T-helper 2 cell treated with Interferon-gamma antibody and Interleukin-4, amounts not matched to agents 5 μg/mL and 100 μg/mL, for 36 hours (primary cell): ENCODE results near the gene RHOB.
"Not testable (repeated sequence)": the region's sequence is repeated elsewhere in the genome, so short reads cannot be mapped to it uniquely, and the experiment has no call there.

ENCODE experiments used
- DNase-seq: peaks from one replicate; pipeline ENCODE4 v3.0.0; 2021; ENCODE audit warnings: low spot score
- H3K27ac Mint-ChIP-seq: one replicate; pipeline ENCODE4 v1.8.0; 2021; ENCODE audit warnings: mild to moderate bottlenecking, mixed read lengths
- H3K27me3 Mint-ChIP-seq: one replicate; pipeline ENCODE4 v1.8.0; 2021; ENCODE audit warnings: low read depth, mixed read lengths
- H3K36me3 Mint-ChIP-seq: one replicate; pipeline ENCODE4 v1.8.0; 2021; ENCODE audit warnings: low read depth, mixed read lengths
- H3K4me1 Mint-ChIP-seq: one replicate; pipeline ENCODE4 v1.8.0; 2021; ENCODE audit warnings: low read depth, mixed read lengths
- H3K4me3 Mint-ChIP-seq: one replicate; pipeline ENCODE4 v1.8.0; 2022; ENCODE audit warnings: mild to moderate bottlenecking, moderate library complexity, mixed read lengths
- H3K9me3 Mint-ChIP-seq: one replicate; pipeline ENCODE4 v1.8.0; 2021; ENCODE audit warnings: mixed read lengths

The RHOB gene

DNA sequence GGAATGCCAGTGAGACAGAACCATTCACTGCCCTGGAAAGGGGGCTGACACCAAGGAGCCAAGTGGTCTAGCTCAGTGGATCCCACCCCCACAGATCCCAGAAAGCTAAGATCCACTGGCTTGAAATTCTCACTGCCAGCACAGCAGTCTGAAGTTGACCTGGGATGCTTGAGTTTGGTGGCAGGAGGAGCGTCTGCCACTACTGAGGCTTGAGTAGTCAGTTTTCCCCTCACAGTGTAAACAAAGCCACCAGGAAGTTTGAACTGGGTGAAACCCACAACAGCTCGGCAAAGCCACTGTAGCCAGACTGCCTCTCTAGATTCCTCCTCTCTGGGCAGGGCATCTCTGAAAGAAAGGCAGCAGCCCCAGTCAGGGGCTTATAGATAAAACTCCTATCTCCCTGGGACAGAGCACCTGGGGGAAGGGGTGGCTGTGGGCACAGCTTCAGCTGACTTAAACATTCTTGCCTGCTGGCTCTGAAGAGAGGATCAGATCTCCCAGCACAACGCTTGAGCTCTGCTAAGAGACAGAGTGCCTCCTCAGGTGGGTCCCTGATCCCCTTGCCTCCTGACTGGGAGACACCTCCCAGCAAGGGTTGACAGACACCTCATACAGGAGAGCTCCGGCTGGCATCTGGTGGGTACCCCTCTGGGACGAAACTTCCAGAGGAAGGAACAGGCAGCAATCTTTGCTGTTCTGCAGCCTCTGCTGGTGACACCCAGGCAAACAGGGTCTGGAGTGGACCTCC lies 12.0 kb downstream of the RHOB start:
- H3K4me1 Mint-ChIP-seq, H3K4me3 Mint-ChIP-seq, H3K36me3 Mint-ChIP-seq, DNase-seq, H3K9me3 Mint-ChIP-seq, H3K27ac Mint-ChIP-seq: not testable (repeated sequence)
- H3K27me3 Mint-ChIP-seq, result peaks cover 39% of the 10 kb centered on the region

DNA sequence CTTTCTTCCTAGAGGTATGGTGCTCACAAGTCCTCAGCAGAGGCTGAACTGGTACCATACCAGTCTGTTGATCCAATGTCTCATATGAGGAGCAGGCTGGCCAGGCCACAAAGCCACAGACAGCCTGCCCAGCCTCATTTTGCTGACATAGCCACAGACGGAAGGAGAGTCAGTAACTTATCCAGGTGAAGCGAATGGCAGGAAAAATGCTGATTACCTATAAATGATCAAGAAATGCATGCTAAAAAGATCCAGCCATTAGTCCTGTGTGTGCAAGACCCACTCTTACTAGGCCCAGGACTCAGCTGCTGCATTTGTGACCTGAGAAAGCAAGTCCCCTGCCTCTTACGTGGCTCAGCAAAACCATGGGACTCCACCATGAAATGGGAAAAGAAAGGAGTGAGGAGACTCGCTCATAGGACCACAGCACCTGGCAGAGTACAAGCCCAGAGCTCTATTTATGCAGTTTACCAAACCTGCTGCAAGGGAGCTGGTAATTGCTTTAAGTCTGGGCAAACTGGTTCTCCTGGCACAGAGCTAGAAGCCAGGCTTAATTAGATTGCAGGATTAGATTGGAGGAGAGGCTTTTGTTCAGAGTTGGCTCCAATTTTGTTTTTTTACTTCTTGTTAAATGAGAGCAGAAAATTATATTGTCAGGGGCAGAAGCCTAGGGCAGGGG lies 19.0 kb downstream of the RHOB start:
- no peak for DNase-seq
- no peak overlapping the region for H3K27ac Mint-ChIP-seq
- no peaks in the 10 kb centered on the region for H3K36me3 Mint-ChIP-seq
- no peaks in the 10 kb centered on the region for H3K9me3 Mint-ChIP-seq
- no peaks in the 10 kb centered on the region for H3K4me1 Mint-ChIP-seq
- H3K27me3 Mint-ChIP-seq, result peaks cover 21% of the 10 kb centered on the region
- no peak overlapping the region for H3K4me3 Mint-ChIP-seq

DNA sequence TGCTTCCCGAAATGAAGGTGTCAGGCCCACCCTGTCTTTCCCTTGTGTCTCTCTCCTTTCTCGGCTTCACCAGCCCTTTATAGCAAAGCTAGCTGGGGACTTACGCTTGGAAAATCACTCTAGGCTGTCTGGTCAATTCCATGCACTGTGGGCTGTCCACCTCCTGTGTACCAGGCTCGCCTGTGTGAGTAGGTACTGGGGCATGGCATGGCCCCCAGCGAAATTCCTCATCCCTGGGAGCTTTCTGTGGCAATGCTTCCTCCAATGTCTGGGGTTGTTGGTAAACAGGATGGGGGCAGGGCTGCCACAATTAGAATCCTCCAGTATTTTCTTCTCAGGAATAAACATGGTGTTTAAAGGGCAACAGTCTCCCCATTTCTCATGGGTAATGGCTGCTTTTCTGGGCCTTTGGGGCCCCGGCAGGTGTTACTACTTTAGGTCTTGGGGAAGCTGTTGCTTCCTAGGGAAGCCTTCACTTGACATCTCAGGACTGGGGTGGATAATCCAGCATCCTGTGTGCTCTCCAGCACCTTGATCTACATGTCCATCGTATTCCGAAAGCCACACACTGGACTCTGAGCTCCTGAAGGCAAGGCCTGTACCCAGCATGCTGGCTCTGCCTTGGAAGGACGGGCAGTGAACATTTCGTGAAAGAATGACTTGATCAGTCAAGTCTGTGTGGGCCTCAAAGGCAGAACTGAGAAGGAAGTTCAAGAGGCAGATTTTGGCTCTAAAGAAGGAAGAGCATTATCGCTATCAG lies 21.1 kb downstream of the RHOB start:
- Mint-ChIP-seq H3K4me1 (no peaks in the 10 kb centered on the region), H3K36me3 (no peaks in the 10 kb centered on the region), H3K4me3 (no peak overlapping the region), H3K27me3 (peaks cover 4% of the 10 kb centered on the region), H3K9me3 (no peaks in the 10 kb centered on the region), H3K27ac (no peak overlapping the region)
- DNase-seq, result no peak

DNA sequence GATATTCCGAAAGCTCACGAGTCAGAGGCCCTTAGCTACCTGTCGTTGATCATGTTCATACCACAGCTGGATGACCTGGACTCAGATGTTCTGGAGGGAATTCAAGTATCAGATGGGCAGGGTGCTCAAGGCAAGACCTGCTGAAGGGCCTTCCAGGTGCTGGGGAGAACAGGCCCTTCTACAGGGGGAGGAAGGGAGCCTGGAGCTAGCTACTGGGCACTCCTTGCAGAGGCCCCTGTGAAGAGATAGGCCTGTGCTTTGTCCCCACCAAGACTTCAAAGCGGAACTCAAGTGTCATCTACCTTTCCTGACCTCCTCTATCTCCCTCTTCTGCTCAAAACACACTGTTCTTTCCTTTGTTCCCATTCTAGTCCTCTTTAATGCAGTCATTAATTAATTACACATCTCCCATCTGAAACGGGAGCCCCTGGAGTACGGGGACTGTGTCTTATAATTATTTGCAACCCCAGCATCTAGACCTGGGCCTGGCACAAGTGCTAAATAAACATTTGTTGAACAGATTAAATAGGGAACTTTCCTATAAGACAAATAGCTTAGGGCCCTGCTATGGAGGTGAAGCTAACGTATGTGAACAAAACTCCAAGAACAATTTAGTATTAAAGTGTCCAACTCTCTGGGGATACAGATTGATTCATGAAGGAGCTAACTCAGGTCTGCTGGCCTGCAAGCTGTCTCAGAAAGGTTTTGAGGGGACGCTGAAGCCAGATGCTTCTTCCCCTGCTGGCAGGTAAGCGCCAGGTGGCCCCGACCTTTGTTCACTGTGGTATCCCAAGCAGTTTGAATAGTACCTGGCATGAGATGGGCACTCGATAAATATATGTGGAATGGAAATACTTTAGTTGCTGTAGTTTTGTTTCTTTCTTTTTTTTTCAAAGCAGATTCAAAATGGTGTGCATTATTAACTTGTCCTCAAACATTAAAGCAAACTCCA lies 22.0 kb downstream of the RHOB start:
- Mint-ChIP-seq H3K36me3 (no peaks in the 10 kb centered on the region), H3K27me3 (peaks cover 1% of the 10 kb centered on the region), H3K4me1 (no peaks in the 10 kb centered on the region), H3K27ac (no peak overlapping the region), H3K4me3 (no peak overlapping the region), H3K9me3 (no peaks in the 10 kb centered on the region)
- no peak for DNase-seq

DNA sequence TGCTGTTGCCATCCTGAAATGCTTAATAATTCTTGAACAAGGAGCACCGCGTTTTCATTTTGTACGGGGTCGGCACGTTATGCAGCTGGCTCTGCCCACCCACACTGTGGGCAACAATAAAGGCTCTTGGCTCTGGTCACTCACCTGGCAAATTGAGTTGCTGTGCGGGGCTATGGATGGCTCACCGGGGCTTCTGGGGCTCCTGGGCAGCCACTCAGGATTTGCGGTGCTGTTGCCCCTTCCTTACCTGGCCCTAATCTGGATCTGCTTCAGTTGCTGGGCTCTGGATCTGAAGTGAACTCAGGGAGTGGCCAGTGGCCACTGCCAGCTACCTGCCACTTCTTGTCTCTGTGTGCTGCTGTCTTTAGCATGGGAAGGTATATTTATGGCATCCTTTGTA lies 22.7 kb downstream of the RHOB start:
- no peaks in the 10 kb centered on the region for H3K4me1 Mint-ChIP-seq
- no peak overlapping the region for H3K27ac Mint-ChIP-seq
- H3K36me3 Mint-ChIP-seq, result no peaks in the 10 kb centered on the region
- H3K27me3 Mint-ChIP-seq, result no peaks in the 10 kb centered on the region
- H3K9me3 Mint-ChIP-seq, result no peaks in the 10 kb centered on the region
- no peak overlapping the region for H3K4me3 Mint-ChIP-seq
- DNase-seq, result no peak

DNA sequence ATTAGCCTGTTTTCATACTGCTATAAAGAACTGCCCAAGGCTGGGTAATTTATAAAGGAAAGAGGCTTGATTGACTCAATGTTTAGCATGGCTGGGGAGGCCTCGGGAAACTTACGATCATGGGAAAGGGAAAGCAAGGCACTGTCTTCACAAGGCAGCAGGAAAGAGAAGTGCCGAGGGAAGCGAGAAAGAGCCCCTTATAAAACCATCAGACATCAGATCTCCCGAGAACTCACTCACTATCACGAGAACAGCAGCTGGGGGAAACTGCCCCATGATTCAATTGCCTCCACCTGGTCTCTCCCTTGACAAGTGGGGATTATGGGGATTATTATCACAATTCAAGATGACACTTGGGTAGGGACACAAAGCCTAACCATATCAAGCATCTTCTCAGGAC lies 23.3 kb downstream of the RHOB start:
- H3K27me3 Mint-ChIP-seq, result no peaks in the 10 kb centered on the region
- no peaks in the 10 kb centered on the region for H3K9me3 Mint-ChIP-seq
- no peak for DNase-seq
- H3K36me3 Mint-ChIP-seq, result no peaks in the 10 kb centered on the region
- no peaks in the 10 kb centered on the region for H3K4me1 Mint-ChIP-seq
- no peak overlapping the region for H3K4me3 Mint-ChIP-seq
- no peak overlapping the region for H3K27ac Mint-ChIP-seq

DNA sequence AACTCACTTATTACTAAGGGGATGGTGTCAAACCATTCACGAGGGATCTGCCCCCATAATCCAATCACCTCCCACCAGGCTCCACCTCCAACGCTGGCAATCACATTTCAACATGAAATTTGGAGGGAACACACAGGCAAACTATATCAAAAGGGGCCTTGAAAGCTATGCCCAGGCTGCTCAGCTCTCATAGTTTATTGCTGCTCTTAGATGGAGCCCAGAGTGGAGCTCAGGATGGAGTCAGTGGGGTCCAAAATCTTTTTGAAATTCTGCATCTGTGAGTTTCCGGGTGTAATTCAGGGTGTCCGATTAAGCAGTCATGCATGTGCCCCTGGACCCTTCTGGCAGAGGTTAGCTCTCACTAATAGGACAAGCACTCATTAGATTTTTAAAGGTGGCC lies 24.3 kb downstream of the RHOB start:
- DNase-seq, result no peak
- Mint-ChIP-seq H3K27ac (no peak overlapping the region), H3K4me3 (no peak overlapping the region), H3K4me1 (no peaks in the 10 kb centered on the region), H3K9me3 (no peaks in the 10 kb centered on the region), H3K27me3 (no peaks in the 10 kb centered on the region), H3K36me3 (no peaks in the 10 kb centered on the region)

DNA sequence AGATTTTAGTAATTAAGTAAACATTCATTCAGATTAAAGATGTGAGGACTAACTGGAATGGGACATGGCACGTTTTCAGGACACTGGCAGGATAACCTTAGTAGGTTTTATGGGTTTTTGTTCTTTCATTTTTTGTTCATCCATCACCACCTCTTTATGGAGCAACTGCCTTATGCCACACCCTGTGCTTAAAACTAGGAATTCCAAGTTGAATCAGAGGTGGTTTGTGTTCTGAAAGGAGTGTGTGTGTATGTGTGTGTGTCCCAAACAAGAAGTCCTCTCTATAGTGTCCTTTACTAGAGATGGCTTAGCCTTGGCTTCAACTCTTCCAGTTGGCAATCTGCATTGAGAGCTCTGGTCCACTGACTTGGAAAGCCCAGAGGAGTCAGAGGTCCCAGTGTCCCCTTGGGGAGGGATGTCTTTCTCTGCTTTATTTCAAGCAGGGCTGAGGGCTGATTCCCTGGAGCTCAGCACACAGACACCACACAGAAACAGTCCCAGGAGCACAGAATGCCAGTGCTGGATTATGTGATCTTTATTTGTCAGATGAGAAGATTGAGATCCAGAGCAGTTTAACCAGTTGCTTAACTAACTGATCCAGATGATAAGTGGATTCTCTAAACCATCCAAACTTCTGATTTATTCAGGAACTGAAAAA lies 25.2 kb downstream of the RHOB start:
- no peak overlapping the region for H3K27ac Mint-ChIP-seq
- H3K4me3 Mint-ChIP-seq, result no peak overlapping the region
- H3K4me1 Mint-ChIP-seq, result no peaks in the 10 kb centered on the region
- no peak for DNase-seq
- H3K36me3 Mint-ChIP-seq, result no peaks in the 10 kb centered on the region
- H3K9me3 Mint-ChIP-seq, result no peaks in the 10 kb centered on the region
- no peaks in the 10 kb centered on the region for H3K27me3 Mint-ChIP-seq

DNA sequence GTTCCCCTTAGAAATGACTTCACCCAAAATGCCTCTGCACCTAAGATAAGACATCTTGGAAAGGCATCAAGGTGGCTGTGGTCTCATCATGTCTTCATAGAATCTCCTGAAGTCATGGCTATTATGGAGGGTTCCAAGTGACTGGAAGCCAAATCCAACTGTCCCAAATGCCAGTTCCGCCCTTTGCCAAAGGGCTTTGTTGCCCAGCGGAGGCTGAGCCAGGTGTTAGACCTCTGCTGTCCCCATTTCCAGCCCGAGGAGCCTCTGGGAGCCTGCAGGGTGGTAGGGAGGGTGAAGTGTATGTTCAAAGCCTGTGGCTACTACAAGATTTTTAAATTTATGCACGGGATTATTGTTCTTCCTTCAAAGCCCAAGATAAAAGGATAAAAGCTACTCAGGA lies 25.7 kb downstream of the RHOB start:
- H3K4me1 Mint-ChIP-seq, result no peaks in the 10 kb centered on the region

DNA sequence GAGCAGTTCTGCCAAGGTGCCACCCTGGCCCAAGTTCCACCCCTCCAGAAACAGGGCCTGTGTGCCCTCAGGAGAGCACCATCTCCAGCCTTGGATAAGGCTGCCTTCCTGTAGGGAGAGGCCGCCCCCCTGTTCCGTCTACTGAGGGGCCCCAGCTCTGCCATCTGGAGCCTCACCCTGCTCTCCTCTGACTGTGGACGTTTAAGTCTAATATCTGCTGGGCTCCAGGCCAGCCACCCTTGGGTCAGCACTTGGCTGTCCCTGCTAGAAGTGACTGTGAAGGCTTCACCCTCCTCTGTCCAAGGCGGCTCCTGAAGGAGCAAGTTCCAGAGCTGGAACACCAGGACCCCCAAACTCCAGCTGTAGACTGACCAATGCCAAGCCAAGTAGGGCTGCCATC lies 26.3 kb downstream of the RHOB start:
- no peak overlapping the region for H3K4me3 Mint-ChIP-seq

More for the DNA sequence above, 25.7 kb downstream of the RHOB start:
- no peak overlapping the region for H3K27ac Mint-ChIP-seq
- DNase-seq, result no peak
- H3K9me3 Mint-ChIP-seq, result no peaks in the 10 kb centered on the region
- no peak overlapping the region for H3K4me3 Mint-ChIP-seq
- H3K36me3 Mint-ChIP-seq, result no peaks in the 10 kb centered on the region
- no peaks in the 10 kb centered on the region for H3K27me3 Mint-ChIP-seq

DNA sequence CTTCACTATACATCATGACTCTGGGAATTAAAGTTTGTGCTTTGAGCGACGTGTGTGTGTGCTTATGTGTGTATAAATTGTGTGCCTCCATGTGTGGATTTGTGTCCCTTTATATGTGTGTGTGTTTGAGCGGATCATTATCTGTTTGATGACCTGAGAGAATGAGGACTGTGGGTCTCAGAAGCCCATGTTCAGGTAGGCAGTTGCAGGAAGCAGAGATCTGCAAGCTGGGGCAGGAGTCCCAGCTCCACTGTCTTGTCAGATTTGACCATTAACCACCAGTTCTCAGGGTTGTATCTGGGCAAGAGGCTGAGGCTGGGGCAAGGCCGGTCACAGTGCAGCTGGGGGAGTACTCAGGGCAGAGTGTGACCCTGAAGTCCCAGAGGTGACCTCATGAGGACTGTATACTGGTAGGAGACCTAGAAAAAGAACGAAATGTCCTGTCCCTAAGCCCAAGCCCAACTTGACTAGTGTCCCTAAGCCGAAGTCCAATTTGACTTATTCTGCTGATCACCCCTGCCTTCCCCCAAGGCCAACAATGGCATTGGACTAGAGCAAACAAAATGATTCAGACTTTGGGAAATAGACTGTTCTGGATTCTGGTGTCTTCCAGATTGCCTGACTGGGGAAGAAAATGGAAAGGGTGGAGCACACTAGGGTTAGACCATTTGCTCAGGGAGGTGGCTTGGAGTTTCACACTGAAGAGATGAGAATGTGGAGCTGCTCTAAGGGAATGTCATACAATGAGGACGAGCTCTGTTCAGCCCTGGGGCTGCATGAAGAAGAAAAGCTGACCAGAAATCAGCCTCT lies 28.1 kb downstream of the RHOB start:
- H3K4me3 Mint-ChIP-seq, result no peak overlapping the region
- no peaks in the 10 kb centered on the region for H3K36me3 Mint-ChIP-seq
- H3K9me3 Mint-ChIP-seq, result no peaks in the 10 kb centered on the region
- DNase-seq, result no peak
- no peak overlapping the region for H3K27ac Mint-ChIP-seq
- H3K4me1 Mint-ChIP-seq, result no peaks in the 10 kb centered on the region
- no peaks in the 10 kb centered on the region for H3K27me3 Mint-ChIP-seq

More for the DNA sequence above, 26.3 kb downstream of the RHOB start:
- H3K36me3 Mint-ChIP-seq, result no peaks in the 10 kb centered on the region
- H3K9me3 Mint-ChIP-seq, result no peaks in the 10 kb centered on the region
- no peak for DNase-seq
- no peaks in the 10 kb centered on the region for H3K27me3 Mint-ChIP-seq
- H3K4me1 Mint-ChIP-seq, result no peaks in the 10 kb centered on the region
- H3K27ac Mint-ChIP-seq, result no peak overlapping the region

DNA sequence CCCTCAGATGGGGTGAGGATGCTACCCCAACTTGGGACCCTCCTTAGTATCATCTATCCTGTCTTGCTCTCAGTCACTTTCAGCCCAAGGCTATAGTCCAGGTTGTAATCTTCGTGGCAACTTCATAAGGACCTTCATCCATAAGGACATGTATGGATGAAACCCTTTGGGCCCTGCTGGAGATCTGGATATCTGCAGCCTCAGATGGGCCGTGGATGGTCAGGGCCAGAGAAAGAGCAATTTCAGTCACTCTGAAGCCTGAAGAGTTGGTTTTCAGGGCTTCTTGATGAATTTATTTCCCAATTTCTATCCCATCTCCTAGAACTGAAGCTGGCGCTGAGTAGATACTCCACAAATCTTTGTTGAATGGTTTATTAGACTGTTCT lies 28.7 kb downstream of the RHOB start:
- Mint-ChIP-seq H3K27ac (no peak overlapping the region), H3K4me3 (no peak overlapping the region), H3K9me3 (no peaks in the 10 kb centered on the region), H3K27me3 (no peaks in the 10 kb centered on the region), H3K4me1 (no peaks in the 10 kb centered on the region), H3K36me3 (no peaks in the 10 kb centered on the region)
- DNase-seq, result no peak
